CD4-positive, CD25-positive, alpha-beta regulatory T cell (primary cell): ENCODE measurements around the gene ZNF692. TPM values are rescaled to one million over a fixed set of nuclear protein-coding genes. Genes with fewer than 3 reads are reported as not detected.

Source experiments
- ATAC-seq, 2 donors: fragments of 150-1000 bp; cut with Tn5 transposase; one replicate each; pipeline ENCODE4 v1.10.0; 2021; ENCODE audit warnings: low read depth in 2 of 2, moderate number of reproducible peaks in 2 of 2, moderate library complexity in 1 of 2
- DNase-seq, 3 donors: peaks; one replicate each; pipeline versions ENCODE4 v3.0.0 to v3.0.0-alpha.2; 2012 to 2022; ENCODE audit warnings: mixed read lengths in 1 of 3
- H3K27ac ChIP-seq: one replicate; pipeline ENCODE4 v1.7.0; 2013; ENCODE audit warnings: mild to moderate bottlenecking, low read length; ENCODE audit not compliant: insufficient read depth, poor library complexity, severe bottlenecking
- H3K27me3 ChIP-seq: one replicate; pipeline ENCODE4 v1.7.0; 2013; ENCODE audit warnings: low read length; ENCODE audit not compliant: control insufficient read depth, insufficient read depth
- H3K36me3 ChIP-seq: one replicate; pipeline ENCODE4 v1.7.0; 2013; ENCODE audit warnings: mild to moderate bottlenecking, low read length, moderate library complexity; ENCODE audit not compliant: control insufficient read depth, insufficient read depth
- H3K4me1 ChIP-seq: 2 replicates; pipeline ENCODE4 v1.7.0; 2013; ENCODE audit warnings: mild to moderate bottlenecking, low read length; ENCODE audit not compliant: insufficient read depth, control insufficient read depth, poor library complexity, severe bottlenecking
- H3K4me3 ChIP-seq: one replicate; pipeline ENCODE4 v1.7.0; 2013; ENCODE audit warnings: low read depth, mild to moderate bottlenecking, low read length, moderate library complexity
- H3K9me3 ChIP-seq, 2 experiments: 1 replicate in 1 of 2; 2 replicates in 1 of 2; pipeline ENCODE4 v1.7.0; 2013; ENCODE audit warnings: low read length in 2 of 2, mild to moderate bottlenecking in 1 of 2, moderate library complexity in 1 of 2; ENCODE audit not compliant: control insufficient read depth in 2 of 2
- H3K27ac Mint-ChIP-seq, 3 donors: one replicate each; pipeline ENCODE4 v1.8.0; 2020 to 2022; ENCODE audit warnings: mild to moderate bottlenecking in 3 of 3, mixed read lengths in 3 of 3, moderate library complexity in 2 of 3
- H3K27me3 Mint-ChIP-seq: one replicate; pipeline ENCODE4 v1.8.0; 2022; ENCODE audit warnings: mild to moderate bottlenecking, mixed read lengths
- H3K36me3 Mint-ChIP-seq: one replicate; pipeline ENCODE4 v1.8.0; 2020; ENCODE audit warnings: mixed read lengths
- H3K4me1 Mint-ChIP-seq, 4 donors: one replicate each; pipeline ENCODE4 v1.8.0; 2020 to 2022; ENCODE audit warnings: mixed read lengths in 4 of 4, mild to moderate bottlenecking in 1 of 4
- H3K4me3 Mint-ChIP-seq, 4 donors: one replicate each; pipeline ENCODE4 v1.8.0; 2020 to 2022; ENCODE audit warnings: mild to moderate bottlenecking in 4 of 4, mixed read lengths in 4 of 4, moderate library complexity in 3 of 4
- H3K9me3 Mint-ChIP-seq, 7 donors: one replicate each; pipeline ENCODE4 v1.8.0; 2020 to 2022; ENCODE audit warnings: mixed read lengths in 7 of 7, mild to moderate bottlenecking in 3 of 7, moderate library complexity in 2 of 7
- polyA plus RNA-seq, 4 donors: library from polyadenylated mRNA; unstranded; fragments of 300-500 nt; fragmentation: Illumina TruSeq; gene quantifications; one replicate each; pipeline ENCODE4 v1.2.3, GENCODE V29; 2021
- total RNA-seq: library from RNA; stranded (reverse); gene quantifications from one replicate; pipeline ENCODE4 v1.2.3, GENCODE V29; 2022

Gene ZNF692
- total and polyA plus RNA-seq, 5 donors from 2014 or later = 6.0 to 50.6 (median 7.7) TPM

- Mint-ChIP-seq H3K4me3 (peak overlapping the region; percentile 95 to 99 (median 98)), H3K27ac (peak overlapping the region; percentile 98 to 99 (median 99)), H3K27me3 (peaks cover 8% of the 10 kb centered on the region), H3K9me3 (peaks cover 0 to 1% (median 0%) of the 10 kb centered on the region in 7 donors), H3K4me1 (peaks cover 4 to 66% (median 46%) of the 10 kb centered on the region in 4 donors), H3K36me3 (peaks cover 28% of the 10 kb centered on the region)
- Histone ChIP-seq H3K27me3 (no peaks in the 10 kb centered on the region), H3K36me3 (peaks cover 21% of the 10 kb centered on the region), H3K4me3 (peak overlapping the region; percentile 96), H3K9me3 (no peaks in the 10 kb centered on the region), H3K4me1 (peaks cover 56% of the 10 kb centered on the region), H3K27ac (peak overlapping the region; percentile 99)
- ATAC-seq (no peak), DNase-seq (no peak)
These were observed 33.3 kb downstream of the ZNF692 start for GRCh38 chr1:248825573-248825908.

GRCh38 chr1:248825136-248825535, 33.7 kb downstream of the ZNF692 start:
- Histone ChIP-seq H3K27me3 (no peaks in the 10 kb centered on the region), H3K4me3 (peak overlapping the region; percentile 96), H3K4me1 (peaks cover 59% of the 10 kb centered on the region), H3K36me3 (peaks cover 26% of the 10 kb centered on the region), H3K27ac (peak overlapping the region; percentile 99), H3K9me3 (no peaks in the 10 kb centered on the region)
- peak overlapping the region; percentile 95 to 99 (median 98) for H3K4me3 Mint-ChIP-seq
- peaks cover 8% of the 10 kb centered on the region for H3K27me3 Mint-ChIP-seq
- no peak for ATAC-seq
- H3K27ac Mint-ChIP-seq = peak overlapping the region; percentile 98 to 99 (median 99)
- H3K9me3 Mint-ChIP-seq = peaks cover 0 to 1% (median 0%) of the 10 kb centered on the region in 7 donors
- no peak for DNase-seq
- peaks cover 4 to 70% (median 50%) of the 10 kb centered on the region in 4 donors for H3K4me1 Mint-ChIP-seq
- peaks cover 32% of the 10 kb centered on the region for H3K36me3 Mint-ChIP-seq

- Histone ChIP-seq H3K27ac (no peak overlapping the region), H3K4me3 (peak overlapping the region; percentile 96), H3K36me3 (peaks cover 28% of the 10 kb centered on the region), H3K9me3 (no peaks in the 10 kb centered on the region), H3K4me1 (peaks cover 63% of the 10 kb centered on the region), H3K27me3 (no peaks in the 10 kb centered on the region)
- Mint-ChIP-seq H3K36me3 (peaks cover 34% of the 10 kb centered on the region), H3K27ac (peak overlapping the region in 2 of 3 donors; percentile 99), H3K27me3 (peaks cover 8% of the 10 kb centered on the region), H3K4me3 (peak overlapping the region; percentile 95 to 99 (median 98)), H3K4me1 (peaks cover 4 to 73% (median 53%) of the 10 kb centered on the region in 4 donors), H3K9me3 (peaks cover 0 to 1% (median 0%) of the 10 kb centered on the region in 7 donors)
- no peak for DNase-seq
- ATAC-seq = no peak
These were observed 34.2 kb downstream of the ZNF692 start for GRCh38 chr1:248824701-248825100.

- no peaks in the 10 kb centered on the region for H3K27me3 ChIP-seq
- peaks cover 6 to 77% (median 54%) of the 10 kb centered on the region in 4 donors for H3K4me1 Mint-ChIP-seq
- DNase-seq = no peak
- H3K4me3 ChIP-seq = peak overlapping the region; percentile 63
- H3K36me3 Mint-ChIP-seq = peaks cover 34% of the 10 kb centered on the region
- peaks cover 0 to 1% (median 0%) of the 10 kb centered on the region in 7 donors for H3K9me3 Mint-ChIP-seq
- H3K4me3 Mint-ChIP-seq = peak overlapping the region; percentile 95 to 99 (median 98)
- no peak overlapping the region for H3K27ac ChIP-seq
- H3K27me3 Mint-ChIP-seq = peaks cover 8% of the 10 kb centered on the region
- no peak for ATAC-seq
- H3K36me3 ChIP-seq = peaks cover 28% of the 10 kb centered on the region
- peak overlapping the region; percentile 82 to 99 (median 99) for H3K27ac Mint-ChIP-seq
- H3K9me3 ChIP-seq = no peaks in the 10 kb centered on the region
- H3K4me1 ChIP-seq = peaks cover 67% of the 10 kb centered on the region
These were observed 34.6 kb downstream of the ZNF692 start for GRCh38 chr1:248824301-248824700.

GRCh38 chr1:248823517-248824001, 35.3 kb downstream of the ZNF692 start:
- H3K27ac ChIP-seq = no peak overlapping the region
- H3K4me3 Mint-ChIP-seq = peak overlapping the region; percentile 95 to 99 (median 98)
- H3K4me1 ChIP-seq = peaks cover 75% of the 10 kb centered on the region
- no peaks in the 10 kb centered on the region for H3K27me3 ChIP-seq
- ATAC-seq (no peak), DNase-seq (no peak)
- H3K36me3 Mint-ChIP-seq = peaks cover 39% of the 10 kb centered on the region
- H3K4me3 ChIP-seq = peak overlapping the region; percentile 63
- H3K36me3 ChIP-seq = peaks cover 28% of the 10 kb centered on the region
- peaks cover 12 to 84% (median 58%) of the 10 kb centered on the region in 4 donors for H3K4me1 Mint-ChIP-seq
- peak overlapping the region in 2 of 3 donors; percentile 99 for H3K27ac Mint-ChIP-seq
- peaks cover 8% of the 10 kb centered on the region for H3K27me3 Mint-ChIP-seq
- peaks cover 0 to 1% (median 0%) of the 10 kb centered on the region in 7 donors for H3K9me3 Mint-ChIP-seq
- no peaks in the 10 kb centered on the region for H3K9me3 ChIP-seq

GRCh38 chr1:248822148-248823032, 36.5 kb downstream of the ZNF692 start:
- DNase-seq (no peak), ATAC-seq (no peak)
- H3K27me3 Mint-ChIP-seq = peaks cover 8% of the 10 kb centered on the region
- H3K27ac ChIP-seq = no peak overlapping the region
- peaks cover 80% of the 10 kb centered on the region for H3K4me1 ChIP-seq
- H3K27ac Mint-ChIP-seq = peak overlapping the region in 2 of 3 donors; percentile 20 to 38
- no peaks in the 10 kb centered on the region for H3K27me3 ChIP-seq
- peak overlapping the region; percentile 63 for H3K4me3 ChIP-seq
- H3K4me3 Mint-ChIP-seq = peak overlapping the region; percentile 40 to 99 (median 77)
- H3K36me3 ChIP-seq = peaks cover 28% of the 10 kb centered on the region
- no peaks in the 10 kb centered on the region for H3K9me3 ChIP-seq
- peaks cover 12 to 94% (median 68%) of the 10 kb centered on the region in 4 donors for H3K4me1 Mint-ChIP-seq
- peaks cover 39% of the 10 kb centered on the region for H3K36me3 Mint-ChIP-seq
- peaks cover 0 to 1% (median 0%) of the 10 kb centered on the region in 7 donors for H3K9me3 Mint-ChIP-seq

- Histone ChIP-seq H3K27ac (no peak overlapping the region), H3K4me1 (peaks cover 80% of the 10 kb centered on the region)
- peak overlapping the region in 3 of 4 donors; percentile 33 to 99 (median 40) for H3K4me3 Mint-ChIP-seq
These were observed 37.2 kb downstream of the ZNF692 start for GRCh38 chr1:248821641-248822040.

More at GRCh38 chr1:248821641-248822040, 37.2 kb downstream of the ZNF692 start:
- no peaks in the 10 kb centered on the region for H3K9me3 Mint-ChIP-seq
- peaks cover 10 to 95% (median 68%) of the 10 kb centered on the region in 4 donors for H3K4me1 Mint-ChIP-seq
- no peak overlapping the region for H3K4me3 ChIP-seq
- no peaks in the 10 kb centered on the region for H3K27me3 ChIP-seq
- DNase-seq = no peak
- H3K36me3 ChIP-seq = peaks cover 36% of the 10 kb centered on the region
- ATAC-seq = no peak
- peaks cover 41% of the 10 kb centered on the region for H3K36me3 Mint-ChIP-seq
- H3K27ac Mint-ChIP-seq = peak overlapping the region in 1 of 3 donors; percentile 31
- H3K27me3 Mint-ChIP-seq = peaks cover 6% of the 10 kb centered on the region
- H3K9me3 ChIP-seq = no peaks in the 10 kb centered on the region
